Mesenchymal stem cell (in vitro differentiated cells and primary cell): ENCODE measurements around the gene GPR39.

Experiments
- DNase-seq: peaks from one replicate; pipeline ENCODE4 v3.0.0-alpha.2; 2013
- H2AFZ ChIP-seq: one replicate; pipeline ENCODE4 v1.6.1; 2013; ENCODE audit warnings: low read depth, mild to moderate bottlenecking, control low read depth, inconsistent platforms, low read length, moderate library complexity
- H2AK5ac ChIP-seq: 2 replicates; pipeline ENCODE4 v1.6.1; 2013; ENCODE audit warnings: low read length, moderate library complexity, mild to moderate bottlenecking, inconsistent platforms; ENCODE audit not compliant: severe bottlenecking
- H2BK120ac ChIP-seq: one replicate; pipeline ENCODE4 v1.6.1; 2013; ENCODE audit warnings: low read depth, mild to moderate bottlenecking, inconsistent platforms, low read length, moderate library complexity
- H2BK12ac ChIP-seq, 2 experiments: one replicate each; pipeline ENCODE4 v1.6.1; 2013; ENCODE audit warnings: inconsistent platforms in 2 of 2, low read length in 2 of 2, mild to moderate bottlenecking in 2 of 2, moderate library complexity in 2 of 2, control low read depth in 1 of 2
- H2BK15ac ChIP-seq: one replicate; pipeline ENCODE4 v1.6.1; 2013; ENCODE audit warnings: mild to moderate bottlenecking, low read depth, inconsistent platforms; ENCODE audit not compliant: poor library complexity, severe bottlenecking
- H2BK5ac ChIP-seq: 2 replicates; pipeline ENCODE4 v1.6.1; 2013; ENCODE audit warnings: low read depth, mild to moderate bottlenecking, low read length, control low read depth, inconsistent platforms; ENCODE audit not compliant: poor library complexity, severe bottlenecking
- H3K14ac ChIP-seq, 2 experiments: one replicate each; pipeline ENCODE4 v1.6.1; 2013; ENCODE audit warnings: inconsistent platforms in 2 of 2, low read length in 2 of 2, control low read depth in 1 of 2, mild to moderate bottlenecking in 1 of 2, moderate library complexity in 1 of 2
- H3K18ac ChIP-seq, 2 experiments: one replicate each; pipeline ENCODE4 v1.6.1; 2013; ENCODE audit warnings: inconsistent platforms in 2 of 2, low read length in 2 of 2, control low read depth in 1 of 2, low read depth in 1 of 2, mild to moderate bottlenecking in 1 of 2
- H3K23ac ChIP-seq, 2 experiments: one replicate each; pipeline ENCODE4 v1.6.1; 2013; ENCODE audit warnings: inconsistent platforms in 2 of 2, low read length in 2 of 2, mild to moderate bottlenecking in 2 of 2, moderate library complexity in 2 of 2, control low read depth in 1 of 2
- H3K27ac ChIP-seq: 2 replicates; pipeline ENCODE4 v1.5.1; 2013; ENCODE audit warnings: mild to moderate bottlenecking, moderate library complexity, low read length, control low read depth, inconsistent platforms; ENCODE audit not compliant: poor library complexity, severe bottlenecking
- H3K27me3 ChIP-seq, 2 experiments: 2 replicates each; pipeline versions ENCODE4 v1.6.1 to v1.7.0; 2013; ENCODE audit warnings: low read length in 2 of 2, mild to moderate bottlenecking in 2 of 2, moderate library complexity in 2 of 2, control low read depth in 1 of 2, inconsistent platforms in 1 of 2; ENCODE audit not compliant: control insufficient read depth in 1 of 2, insufficient read depth in 1 of 2
- H3K36me3 ChIP-seq, 2 experiments: 2 replicates each; pipeline versions ENCODE4 v1.6.1 to v1.7.0; 2013; ENCODE audit warnings: low read length in 2 of 2, control low read depth in 1 of 2, inconsistent platforms in 1 of 2, low read depth in 1 of 2, mild to moderate bottlenecking in 1 of 2; ENCODE audit not compliant: insufficient read depth in 2 of 2, control insufficient read depth in 1 of 2
- H3K4ac ChIP-seq, 2 experiments: one replicate each; pipeline ENCODE4 v1.6.1; 2013; ENCODE audit warnings: inconsistent platforms in 2 of 2, low read length in 2 of 2, mild to moderate bottlenecking in 2 of 2, moderate library complexity in 2 of 2, control low read depth in 1 of 2, low read depth in 1 of 2
- H3K4me1 ChIP-seq: 2 replicates; pipeline ENCODE4 v1.6.1; 2013; ENCODE audit warnings: low read depth, low read length, control low read depth; ENCODE audit not compliant: control insufficient read depth, insufficient read depth
- H3K4me2 ChIP-seq: 2 replicates; pipeline ENCODE4 v1.6.1; 2013; ENCODE audit warnings: low read length, mild to moderate bottlenecking, inconsistent platforms; ENCODE audit not compliant: poor library complexity, severe bottlenecking
- H3K4me3 ChIP-seq, 2 experiments: 2 replicates each; pipeline versions ENCODE4 v1.5.1 to v1.7.0; 2013; ENCODE audit warnings: low read length in 2 of 2, mild to moderate bottlenecking in 2 of 2, control low read depth in 1 of 2, low read depth in 1 of 2; ENCODE audit not compliant: insufficient read depth in 1 of 2
- H3K79me1 ChIP-seq: replicated peaks from 2 replicates; pipeline ENCODE4 v1.6.1; 2013; ENCODE audit warnings: mild to moderate bottlenecking, control low read depth, low read length, inconsistent platforms; ENCODE audit not compliant: poor library complexity, severe bottlenecking
- H3K9ac ChIP-seq: 2 replicates; pipeline ENCODE4 v1.7.0; 2013; ENCODE audit warnings: mild to moderate bottlenecking, low read length, moderate library complexity
- H3K9me3 ChIP-seq: 2 replicates; pipeline ENCODE4 v1.7.0; 2013; ENCODE audit warnings: mild to moderate bottlenecking, low read length; ENCODE audit not compliant: control insufficient read depth
- H4K8ac ChIP-seq: one replicate; pipeline ENCODE4 v1.6.1; 2013; ENCODE audit warnings: inconsistent platforms, mild to moderate bottlenecking, low read length, moderate library complexity
- H4K91ac ChIP-seq: one replicate; pipeline ENCODE4 v1.6.1; 2013; ENCODE audit warnings: mild to moderate bottlenecking, low read length, inconsistent platforms
- WGBS: methylation state at CpG from one replicate; pipeline ENCODE4 v1.1.7; 2013; ENCODE audit warnings: mixed read lengths; 5-methylcytosine and 5-hydroxymethylcytosine counted together

Gene GPR39

DNA sequence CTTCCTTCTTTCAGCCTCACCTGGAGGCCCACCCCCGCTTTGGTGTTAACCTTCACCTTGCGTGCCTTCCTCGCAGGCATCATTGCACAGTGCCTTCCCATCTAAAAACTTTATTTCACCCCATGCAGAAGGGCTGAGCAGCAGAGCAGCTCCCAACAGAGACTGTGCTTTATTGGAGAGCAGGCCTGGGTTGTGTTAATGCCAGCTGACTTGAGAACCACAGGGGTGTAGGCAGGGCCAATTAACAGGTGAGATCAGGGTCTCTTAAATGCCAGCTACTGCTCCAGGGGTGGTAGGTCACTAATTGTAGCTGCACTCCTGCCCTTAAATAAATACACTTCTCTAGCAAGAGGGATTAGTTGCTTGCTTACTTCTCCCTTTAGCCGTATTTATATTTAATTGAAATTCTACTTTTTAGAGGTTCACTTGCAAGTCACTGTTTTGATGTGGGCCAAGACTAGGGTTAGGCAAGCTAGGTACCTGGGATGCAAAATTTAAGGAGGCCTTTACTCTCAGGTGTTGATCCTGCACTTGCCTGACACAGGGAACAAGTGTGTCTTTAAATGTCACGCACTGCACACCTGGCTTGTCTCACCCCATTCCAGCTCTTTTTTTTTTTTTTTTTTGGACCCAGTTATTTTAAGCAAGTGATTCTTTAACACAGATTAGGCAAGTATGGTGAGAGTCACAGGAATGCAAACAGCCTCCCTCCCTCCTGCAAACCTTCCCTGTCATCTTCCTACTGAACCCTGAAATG, 198.9 kb downstream of the GPR39 start:
- Histone ChIP-seq H2BK15ac (no peak overlapping the region), H3K9ac (no peak overlapping the region), H3K79me1 (peaks cover 21% of the 10 kb centered on the region), H3K18ac (no peak overlapping the region), H4K91ac (no peak overlapping the region), H3K4me3 (no peak overlapping the region), H2BK5ac (no peak overlapping the region), H2BK120ac (no peak overlapping the region), H2BK12ac (no peak overlapping the region), H2AK5ac (no peak overlapping the region), H2AFZ (no peak overlapping the region), H4K8ac (no peak overlapping the region), H3K4me2 (no peak overlapping the region), H3K36me3 (peaks cover 0 to 4% of the 10 kb centered on the region in 2 experiments), H3K23ac (no peak overlapping the region), H3K9me3 (no peaks in the 10 kb centered on the region), H3K4ac (no peak overlapping the region), H3K4me1 (peaks cover 6% of the 10 kb centered on the region), H3K27me3 (no peaks in the 10 kb centered on the region), H3K27ac (no peak overlapping the region), H3K14ac (no peak overlapping the region)
- DNase-seq = no peak
- 82% methylated on average over 3 of the region's 5 CpGs for WGBS

DNA sequence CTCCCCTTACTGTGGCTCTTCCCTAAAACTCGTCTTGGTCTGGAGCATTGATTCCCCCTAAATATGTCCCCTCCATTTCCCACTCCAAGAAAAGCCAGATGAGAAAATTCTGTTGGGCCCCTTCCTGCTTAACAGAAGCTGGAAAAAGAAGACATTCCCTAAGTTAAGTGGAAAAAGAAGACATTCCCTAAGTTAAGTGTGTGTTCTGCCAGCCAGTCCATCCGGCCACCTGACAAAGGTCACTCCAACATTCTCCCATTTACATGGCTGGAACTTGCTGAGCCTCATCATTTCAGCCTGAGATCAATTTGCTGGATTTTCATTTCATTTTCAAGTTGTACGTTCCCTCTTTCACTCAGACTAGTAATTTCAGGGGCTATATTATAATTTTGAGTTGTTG, 201.4 kb downstream of the GPR39 start:
- 55% methylated on average over 2 of the region's 3 CpGs for whole genome bisulfite sequencing
- no peak overlapping the region for H2AFZ ChIP-seq
- H3K23ac ChIP-seq = no peak overlapping the region
- peaks cover 25% of the 10 kb centered on the region for H3K79me1 ChIP-seq
- no peak overlapping the region for H2BK12ac ChIP-seq
- H3K4ac ChIP-seq = no peak overlapping the region
- H3K27ac ChIP-seq = no peak overlapping the region
- no peak overlapping the region for H3K14ac ChIP-seq
- no peak overlapping the region for H4K8ac ChIP-seq
- H3K36me3 ChIP-seq = peaks cover 0 to 4% of the 10 kb centered on the region in 2 experiments
- no peak overlapping the region for H3K9ac ChIP-seq
- no peak overlapping the region for H3K18ac ChIP-seq
- no peak overlapping the region for H2BK120ac ChIP-seq
- H2BK15ac ChIP-seq = no peak overlapping the region
- H3K4me3 ChIP-seq = no peak overlapping the region
- H2AK5ac ChIP-seq = no peak overlapping the region
- no peak for DNase-seq
- H3K4me1 ChIP-seq = peaks cover 6% of the 10 kb centered on the region
- no peaks in the 10 kb centered on the region for H3K27me3 ChIP-seq
- no peak overlapping the region for H4K91ac ChIP-seq
- H3K4me2 ChIP-seq = no peak overlapping the region
- no peak overlapping the region for H2BK5ac ChIP-seq
- H3K9me3 ChIP-seq = no peaks in the 10 kb centered on the region

DNA sequence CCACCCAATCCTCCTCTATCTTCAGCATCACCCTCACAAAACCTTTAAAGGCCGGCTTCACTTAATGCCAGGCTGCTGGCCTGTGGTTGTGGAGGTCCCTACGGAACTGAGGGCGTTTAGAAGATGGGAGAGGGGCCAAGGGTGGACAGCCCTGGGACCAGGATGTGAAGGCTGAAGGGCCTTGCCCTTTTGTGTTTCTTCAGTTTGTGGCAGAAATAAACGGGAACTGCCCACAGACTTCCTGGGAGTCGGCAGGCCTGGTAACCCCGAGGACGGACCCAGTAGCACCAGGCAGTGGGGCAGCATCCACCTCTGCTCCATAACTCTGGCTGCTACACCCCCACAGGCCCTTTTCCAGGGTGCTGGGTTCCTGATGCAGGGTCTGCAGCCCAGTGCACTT, 202.1 kb downstream of the GPR39 start:
- Histone ChIP-seq H3K4me2 (no peak overlapping the region), H3K4me3 (no peak overlapping the region), H3K79me1 (peaks cover 25% of the 10 kb centered on the region), H4K91ac (no peak overlapping the region), H2AK5ac (no peak overlapping the region), H3K23ac (no peak overlapping the region), H2BK120ac (no peak overlapping the region), H3K9me3 (no peaks in the 10 kb centered on the region), H3K9ac (no peak overlapping the region), H2AFZ (no peak overlapping the region), H3K36me3 (peaks cover 0 to 4% of the 10 kb centered on the region in 2 experiments), H3K4ac (no peak overlapping the region), H2BK15ac (no peak overlapping the region), H3K18ac (no peak overlapping the region), H3K27me3 (no peaks in the 10 kb centered on the region), H4K8ac (no peak overlapping the region), H2BK5ac (no peak overlapping the region), H3K14ac (no peak overlapping the region), H3K4me1 (peaks cover 6% of the 10 kb centered on the region), H3K27ac (no peak overlapping the region), H2BK12ac (no peak overlapping the region)
- WGBS = 94% methylated on average over 7 of the region's 7 CpGs
- no peak for DNase-seq

DNA sequence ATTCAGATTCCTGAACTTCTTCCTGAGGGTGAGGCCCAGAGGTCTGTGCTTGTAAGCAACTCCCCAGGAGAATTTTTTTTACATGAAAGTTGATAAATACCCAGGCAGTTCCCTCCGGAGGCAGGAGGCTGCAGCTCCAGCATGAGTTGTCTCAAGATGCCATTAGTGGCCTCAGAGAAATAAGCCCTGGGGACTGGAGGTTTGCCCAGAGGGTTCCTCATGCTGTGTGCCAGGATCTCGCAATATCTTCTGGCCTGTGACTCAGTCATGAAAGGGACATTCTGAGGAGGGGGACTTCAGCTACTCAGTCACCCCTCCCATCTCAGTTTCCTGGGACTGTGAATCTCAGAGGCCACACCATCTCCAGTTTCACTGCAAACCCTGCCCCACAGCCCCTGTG, 203.5 kb downstream of the GPR39 start:
- no peak overlapping the region for H3K27ac ChIP-seq
- H2AFZ ChIP-seq = no peak overlapping the region
- peaks cover 25% of the 10 kb centered on the region for H3K79me1 ChIP-seq
- no peak overlapping the region for H3K4me2 ChIP-seq
- H2BK15ac ChIP-seq = no peak overlapping the region
- peak; percentile 7 for DNase-seq
- H2BK120ac ChIP-seq = no peak overlapping the region
- H3K27me3 ChIP-seq = no peaks in the 10 kb centered on the region
- H4K91ac ChIP-seq = no peak overlapping the region
- peaks cover 0 to 4% of the 10 kb centered on the region in 2 experiments for H3K36me3 ChIP-seq
- 88% methylated on average over 2 of the region's 2 CpGs for whole genome bisulfite sequencing
- H2BK5ac ChIP-seq = no peak overlapping the region
- no peak overlapping the region for H3K14ac ChIP-seq
- no peak overlapping the region for H3K23ac ChIP-seq
- no peak overlapping the region for H3K4me3 ChIP-seq
- no peak overlapping the region for H3K18ac ChIP-seq
- H2AK5ac ChIP-seq = no peak overlapping the region
- no peak overlapping the region for H3K9ac ChIP-seq
- H4K8ac ChIP-seq = no peak overlapping the region
- peaks cover 4% of the 10 kb centered on the region for H3K4me1 ChIP-seq
- no peak overlapping the region for H2BK12ac ChIP-seq
- no peak overlapping the region for H3K4ac ChIP-seq
- no peaks in the 10 kb centered on the region for H3K9me3 ChIP-seq
